Tongue (tissue), 2 donors: ENCODE measurements around the gene SYNPO2. TPM values are rescaled to one million over a fixed set of nuclear protein-coding genes. Genes with fewer than 3 reads are reported as not detected.
"Not testable (repeated sequence)": the region's sequence is repeated elsewhere in the genome, so short reads cannot be mapped to it uniquely, and the experiment has no call there.

Source experiments
- DNase-seq: peaks from one replicate; pipeline ENCODE4 v3.0.0-alpha.2; 2015
- total RNA-seq: library from RNA; depleted of rRNA; stranded (reverse); fragments of >200 nt; gene quantifications from one replicate; pipeline ENCODE4 v1.2.3, GENCODE V29; 2014

SYNPO2 gene
- total RNA-seq, 1 donor from 2014 or later = 111 TPM

GRCh38 chr4:119002476-119002875, 113.8 kb downstream of the SYNPO2 start:
- no peak for DNase-seq

- not testable (repeated sequence) for DNase-seq
Observed at GRCh38 chr4:119003001-119003400, 114.3 kb downstream of the SYNPO2 start.

- DNase-seq = no peak
Observed at GRCh38 chr4:119005928-119006460, 117.3 kb downstream of the SYNPO2 start.

GRCh38 chr4:119008761-119009160, 120.1 kb downstream of the SYNPO2 start:
- no peak for DNase-seq

GRCh38 chr4:119010221-119010620, 121.6 kb downstream of the SYNPO2 start:
- not testable (repeated sequence) for DNase-seq

GRCh38 chr4:119010909-119011606, 122.4 kb downstream of the SYNPO2 start:
- no peak for DNase-seq

- DNase-seq = no peak
Observed at GRCh38 chr4:119011607-119011988, 122.9 kb downstream of the SYNPO2 start.

GRCh38 chr4:119014658-119015057, 126.0 kb downstream of the SYNPO2 start:
- no peak for DNase-seq

- no peak for DNase-seq
Observed at GRCh38 chr4:119016636-119017035, 128.0 kb downstream of the SYNPO2 start.

GRCh38 chr4:119017636-119018035, 129.0 kb downstream of the SYNPO2 start:
- no peak for DNase-seq

- DNase-seq = no peak
Observed at GRCh38 chr4:119020158-119020557, 131.5 kb downstream of the SYNPO2 start.

- not testable (repeated sequence) for DNase-seq
Observed at GRCh38 chr4:119022520-119022919, 133.9 kb downstream of the SYNPO2 start.

- DNase-seq = no peak
Observed at GRCh38 chr4:119024102-119024501, 135.4 kb downstream of the SYNPO2 start.

- DNase-seq = peak; percentile 24
Observed at GRCh38 chr4:119025420-119025819, 136.8 kb downstream of the SYNPO2 start.

GRCh38 chr4:119025916-119026661, 137.4 kb downstream of the SYNPO2 start:
- peak; percentile 64 for DNase-seq

- DNase-seq = peak; percentile 69
Observed at GRCh38 chr4:119026662-119027444, 138.2 kb downstream of the SYNPO2 start.

- peak; percentile 87 for DNase-seq
Observed at GRCh38 chr4:119027811-119028210, 139.2 kb downstream of the SYNPO2 start.

GRCh38 chr4:119028296-119028695, 139.6 kb downstream of the SYNPO2 start:
- DNase-seq = peak; percentile 60

GRCh38 chr4:119029847-119030535, 141.3 kb downstream of the SYNPO2 start:
- DNase-seq = no peak

GRCh38 chr4:119030536-119030890, 141.9 kb downstream of the SYNPO2 start:
- no peak for DNase-seq

GRCh38 chr4:119031218-119031617, 142.6 kb downstream of the SYNPO2 start:
- no peak for DNase-seq
